SK-N-SH (cell line): ENCODE results near the gene BRWD1. TPM values are rescaled to one million over a fixed set of nuclear protein-coding genes. Genes with fewer than 3 reads are reported as not detected.

Experiments
- CTCF ChIA-PET: fragments of 300-600, 350-600 bp; formaldehyde crosslinking; extraction: SDS; loops from one replicate; lab custom pipeline; 2021; lab: Yijun Ruan, JAX
- POLR2A ChIA-PET: fragments of 350-600 bp; sonication (Branson Sonifier 250); formaldehyde crosslinking; extraction: SDS; loops from one replicate; lab custom pipeline; 2020; ENCODE audit warnings: antibody characterized with exemption, inconsistent platforms; lab: Yijun Ruan, JAX
- DNase-seq: peaks from one replicate; pipeline ENCODE4 v3.0.0; 2012
- H2AFZ ChIP-seq: fragments of 200-600 bp; sonication (generic); 2 replicates; pipeline ENCODE4 v1.8.1; 2016; ENCODE audit warnings: antibody characterized with exemption, mild to moderate bottlenecking, low read depth
- H3F3A ChIP-seq: fragments of 200-600 bp; sonication (generic); replicated peaks from 2 replicates; pipeline ENCODE3; 2016; ENCODE audit warnings: antibody characterized with exemption, mild to moderate bottlenecking; ENCODE audit not compliant: insufficient read depth
- H3K27ac ChIP-seq, 2 experiments: fragments of 200-500 bp in 1 of 2; fragments of 200-600 bp in 1 of 2; sonication (Bioruptor generic) in 1 of 2; sonication (generic), shearing (Covaris generic) in 1 of 2; 2 replicates each; pipeline versions ENCODE4 v1.5.1 to v1.6.1; 2014 to 2016; ENCODE audit warnings: low read depth in 2 of 2, inconsistent platforms in 1 of 2, low read length in 1 of 2, mild to moderate bottlenecking in 1 of 2, mixed read lengths in 1 of 2
- H3K27me3 ChIP-seq: fragments of 200-600 bp; sonication (generic), shearing (Covaris generic); 2 replicates; pipeline ENCODE4 v1.6.1; 2016; ENCODE audit warnings: mixed run types; ENCODE audit not compliant: insufficient read depth
- H3K36me3 ChIP-seq, 2 experiments: fragments of 200-500 bp in 1 of 2; fragments of 200-600 bp in 1 of 2; sonication (Bioruptor generic) in 1 of 2; sonication (generic) in 1 of 2; replicated peaks in 1 of 2; 2 replicates each; pipeline versions ENCODE3 to v1.5.1; 2014 to 2016; ENCODE audit warnings: low read length in 1 of 2, mild to moderate bottlenecking in 1 of 2; ENCODE audit not compliant: insufficient read depth in 2 of 2, control insufficient read depth in 1 of 2
- H3K4me1 ChIP-seq, 2 experiments: fragments of 200-500 bp in 1 of 2; fragments of 200-600 bp in 1 of 2; sonication (Bioruptor generic) in 1 of 2; sonication (generic), shearing (Covaris generic) in 1 of 2; 2 replicates each; pipeline versions ENCODE4 v1.5.1 to v1.6.1; 2014 to 2016; ENCODE audit warnings: low read depth in 1 of 2, low read length in 1 of 2, mixed run types in 1 of 2; ENCODE audit not compliant: insufficient read depth in 2 of 2, control insufficient read depth in 1 of 2
- H3K4me2 ChIP-seq: fragments of 200-600 bp; sonication (generic), shearing (Covaris generic); 2 replicates; pipeline ENCODE4 v1.6.1; 2017; ENCODE audit warnings: mixed run types
- H3K4me3 ChIP-seq, 2 experiments: fragments of 200-500 bp in 1 of 2; fragments of 200-600 bp in 1 of 2; sonication (Bioruptor generic) in 1 of 2; sonication (generic), shearing (Covaris generic) in 1 of 2; 2 replicates each; pipeline versions ENCODE4 v1.5.1 to v1.8.1; 2014 to 2016; ENCODE audit warnings: low read depth in 2 of 2, inconsistent platforms in 1 of 2, low read length in 1 of 2, mild to moderate bottlenecking in 1 of 2, mixed read lengths in 1 of 2, moderate library complexity in 1 of 2
- H3K79me2 ChIP-seq: fragments of 200-600 bp; sonication (generic); 2 replicates; pipeline ENCODE4 v1.8.1; 2017; ENCODE audit warnings: mild to moderate bottlenecking; ENCODE audit not compliant: insufficient read depth
- H3K9ac ChIP-seq: fragments of 200-600 bp; sonication (generic); 2 replicates; pipeline ENCODE4 v1.6.1; 2017; ENCODE audit warnings: mixed run types
- H3K9me2 ChIP-seq: fragments of 200-600 bp; sonication (generic); 2 replicates; pipeline ENCODE4 v1.6.1; 2017; ENCODE audit warnings: mixed run types
- H3K9me3 ChIP-seq: fragments of 200-600 bp; sonication (generic); 2 replicates; pipeline ENCODE4 v1.6.1; 2017; ENCODE audit warnings: mixed run types, mild to moderate bottlenecking, moderate library complexity
- H4K20me1 ChIP-seq: fragments of 200-600 bp; sonication (generic); 2 replicates; pipeline ENCODE4 v1.6.1; 2017; ENCODE audit warnings: mild to moderate bottlenecking, mixed run types; ENCODE audit not compliant: insufficient read depth
- CHD2 ChIP-seq: fragments of 150-350 bp; IDR thresholded peaks from 2 replicates; pipeline ENCODE4 v1.6.1; 2018; ENCODE audit warnings: low read length; ENCODE audit not compliant: partially characterized antibody
- ELF1 ChIP-seq: IDR thresholded peaks from 2 replicates; pipeline ENCODE4 v1.4.0; 2012
- EZH2phosphoT487 ChIP-seq: fragments of 200-600 bp; sonication (generic); IDR thresholded peaks from 2 replicates; pipeline ENCODE4 v1.6.1; 2017; ENCODE audit warnings: low read depth, mixed run types, mild to moderate bottlenecking, antibody characterized with exemption, moderate library complexity, borderline replicate concordance
- FOXJ3 ChIP-seq: sonication (generic); formaldehyde crosslinking; IDR thresholded peaks from 2 replicates; pipeline ENCODE4 v1.5.1; 2020; ENCODE audit warnings: mild to moderate bottlenecking, missing genetic modification reagents
- FOXM1 ChIP-seq: IDR thresholded peaks from 2 replicates; pipeline ENCODE4 v1.4.0; 2012; ENCODE audit warnings: low read depth, mild to moderate bottlenecking
- JUND ChIP-seq: IDR thresholded peaks from 2 replicates; pipeline ENCODE4 v1.4.0; 2012
- MEF2A ChIP-seq: IDR thresholded peaks from 2 replicates; pipeline ENCODE4 v1.4.0; 2012; ENCODE audit warnings: low read depth, borderline replicate concordance
- MXI1 ChIP-seq: IDR thresholded peaks from 2 replicates; pipeline ENCODE4 v1.6.1; 2012; ENCODE audit warnings: mild to moderate bottlenecking, low read depth, low read length, improper control_type of control experiment
- NFIC ChIP-seq: IDR thresholded peaks from 2 replicates; pipeline ENCODE4 v1.4.0; 2012; ENCODE audit warnings: borderline replicate concordance
- POLR2AphosphoS5 ChIP-seq: IDR thresholded peaks from 2 replicates; pipeline ENCODE4 v1.6.1; 2012; ENCODE audit warnings: low read depth, low read length
- RFX5 ChIP-seq: IDR thresholded peaks from 2 replicates; pipeline ENCODE4 v1.6.1; 2012; ENCODE audit warnings: mild to moderate bottlenecking, improper control_type of control experiment, low read length
- SIN3A ChIP-seq: IDR thresholded peaks from 2 replicates; pipeline ENCODE4 v1.6.1; 2012; ENCODE audit warnings: low read depth, mild to moderate bottlenecking, low read length, moderate library complexity, borderline replicate concordance
- WGBS: methylation state at CpG from one replicate; pipeline ENCODE4 v1.1.6; 2017; ENCODE audit warnings: low lambda C conversion rate; 5-methylcytosine and 5-hydroxymethylcytosine counted together
- polyA plus RNA-seq, 3 experiments: library from polyadenylated mRNA; depleted of rRNA; stranded (reverse); fragments of >200 nt; gene quantifications; 2 replicates each; pipeline ENCODE4 v1.2.3, GENCODE V29; 2012
- TF ChIP-seq, protein P1 (sequence below): fragments of 200-600 bp; sonication (generic); IDR thresholded peaks from 2 replicates; pipeline ENCODE4 v1.6.1; 2017; ENCODE audit warnings: antibody characterized with exemption, mild to moderate bottlenecking, moderate library complexity
- TF ChIP-seq, protein P2 (sequence below): IDR thresholded peaks from 2 replicates; pipeline ENCODE4 v1.4.0; 2012; ENCODE audit warnings: low read depth
- TF ChIP-seq, protein P3 (sequence below): IDR thresholded peaks from 2 replicates; pipeline ENCODE4 v1.6.1; 2012; ENCODE audit warnings: mild to moderate bottlenecking, low read depth, low read length, moderate library complexity

The BRWD1 gene
- polyA plus RNA-seq, 1 of the 3 experiments (the other 2 are of a cell fraction), result 7.9 TPM

DNA sequence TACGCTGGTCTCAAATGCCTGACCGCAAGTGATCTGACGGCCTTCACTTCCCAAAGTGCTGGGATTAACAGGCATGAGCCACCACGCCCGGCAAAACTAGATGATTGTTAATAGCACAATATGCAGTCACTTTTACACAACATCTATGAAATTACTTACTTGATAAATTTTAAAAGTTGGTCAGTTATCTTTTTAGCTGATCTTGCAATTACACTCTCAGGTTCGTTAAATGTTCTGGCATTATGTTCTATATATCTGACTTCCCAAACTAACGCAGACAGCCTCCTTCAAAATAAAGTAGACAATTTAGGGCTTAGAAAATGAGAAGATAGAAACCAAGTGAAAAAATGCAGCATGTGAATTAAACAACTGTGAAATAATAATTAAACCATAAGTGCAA, 98.4 kb downstream of the BRWD1 start:
- Histone ChIP-seq H3K4me1 (no peaks in the 10 kb centered on the region), H3K27me3 (no peaks in the 10 kb centered on the region), H3K9me2 (no peaks in the 10 kb centered on the region), H3K4me3 (no peak overlapping the region), H4K20me1 (no peaks in the 10 kb centered on the region), H3K9me3 (no peaks in the 10 kb centered on the region), H3K27ac (no peak overlapping the region), H3K4me2 (no peak overlapping the region), H3F3A (peaks cover 7% of the 10 kb centered on the region), H3K36me3 (peaks cover 73 to 83% of the 10 kb centered on the region in 2 experiments), H3K9ac (no peak overlapping the region), H2AFZ (no peak overlapping the region), H3K79me2 (no peaks in the 10 kb centered on the region)
- DNase-seq, result no peak
- CTCF ChIA-PET, result interaction anchor here (0.9 kb wide), 1 partner anchor 25 kb away, joined by 3 read pairs; no protein-coding TSS in a partner anchor
- WGBS, result 95% methylated on average over 7 of the region's 7 CpGs
- POLR2A ChIA-PET, result no interaction called here
- no peak for TF ChIP-seq NFIC
- TF ChIP-seq RFX5, result no peak
- TF ChIP-seq JUND, result no peak
- TF ChIP-seq EZH2phosphoT487, result no peak
- TF ChIP-seq MEF2A, result no peak
- TF ChIP-seq, protein P1, sequence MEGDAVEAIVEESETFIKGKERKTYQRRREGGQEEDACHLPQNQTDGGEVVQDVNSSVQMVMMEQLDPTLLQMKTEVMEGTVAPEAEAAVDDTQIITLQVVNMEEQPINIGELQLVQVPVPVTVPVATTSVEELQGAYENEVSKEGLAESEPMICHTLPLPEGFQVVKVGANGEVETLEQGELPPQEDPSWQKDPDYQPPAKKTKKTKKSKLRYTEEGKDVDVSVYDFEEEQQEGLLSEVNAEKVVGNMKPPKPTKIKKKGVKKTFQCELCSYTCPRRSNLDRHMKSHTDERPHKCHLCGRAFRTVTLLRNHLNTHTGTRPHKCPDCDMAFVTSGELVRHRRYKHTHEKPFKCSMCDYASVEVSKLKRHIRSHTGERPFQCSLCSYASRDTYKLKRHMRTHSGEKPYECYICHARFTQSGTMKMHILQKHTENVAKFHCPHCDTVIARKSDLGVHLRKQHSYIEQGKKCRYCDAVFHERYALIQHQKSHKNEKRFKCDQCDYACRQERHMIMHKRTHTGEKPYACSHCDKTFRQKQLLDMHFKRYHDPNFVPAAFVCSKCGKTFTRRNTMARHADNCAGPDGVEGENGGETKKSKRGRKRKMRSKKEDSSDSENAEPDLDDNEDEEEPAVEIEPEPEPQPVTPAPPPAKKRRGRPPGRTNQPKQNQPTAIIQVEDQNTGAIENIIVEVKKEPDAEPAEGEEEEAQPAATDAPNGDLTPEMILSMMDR, result no peak
- TF ChIP-seq, protein P2, sequence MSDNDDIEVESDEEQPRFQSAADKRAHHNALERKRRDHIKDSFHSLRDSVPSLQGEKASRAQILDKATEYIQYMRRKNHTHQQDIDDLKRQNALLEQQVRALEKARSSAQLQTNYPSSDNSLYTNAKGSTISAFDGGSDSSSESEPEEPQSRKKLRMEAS, result no peak
- no peak for TF ChIP-seq SIN3A
- no peak for TF ChIP-seq MXI1

DNA sequence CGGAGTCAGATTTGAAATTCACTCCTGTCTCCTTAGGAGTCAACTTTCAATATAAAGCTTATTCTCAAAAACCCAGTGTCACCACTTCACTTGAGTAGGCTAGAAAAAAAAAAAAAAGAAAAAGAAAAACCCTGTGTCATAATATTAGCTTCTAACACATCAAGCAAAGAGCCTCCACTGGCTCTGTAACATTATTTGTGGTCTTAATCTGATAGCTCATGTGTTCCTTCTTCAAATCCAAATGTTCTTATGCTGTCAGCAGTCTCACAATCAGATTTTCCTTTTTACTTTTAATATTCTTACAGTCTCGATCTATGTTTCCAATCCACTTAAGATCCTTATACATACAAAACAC, 104.1 kb downstream of the BRWD1 start:
- no peak overlapping the region for H2AFZ ChIP-seq
- no peak for DNase-seq
- no peaks in the 10 kb centered on the region for H3K27me3 ChIP-seq
- no peaks in the 10 kb centered on the region for H3F3A ChIP-seq
- H3K79me2 ChIP-seq, result no peaks in the 10 kb centered on the region
- H4K20me1 ChIP-seq, result no peaks in the 10 kb centered on the region
- CTCF ChIA-PET, result interaction anchor here (0.6 kb wide), 1 partner anchor 25 kb away, joined by 3 read pairs; no protein-coding TSS in a partner anchor
- H3K9ac ChIP-seq, result no peak overlapping the region
- H3K4me3 ChIP-seq, result no peak overlapping the region
- peaks cover 66 to 70% of the 10 kb centered on the region in 2 experiments for H3K36me3 ChIP-seq
- H3K4me2 ChIP-seq, result no peak overlapping the region
- POLR2A ChIA-PET, result no interaction called here
- no peak overlapping the region for H3K27ac ChIP-seq
- H3K4me1 ChIP-seq, result no peaks in the 10 kb centered on the region
- no peaks in the 10 kb centered on the region for H3K9me3 ChIP-seq
- WGBS, result 94% methylated on average over 2 of the region's 2 CpGs
- no peak for TF ChIP-seq CHD2
- TF ChIP-seq FOXM1, result no peak
- no peak for TF ChIP-seq ELF1
- no peak for TF ChIP-seq FOXJ3 (CRISPR knock-in tag)
- TF ChIP-seq, protein P3, sequence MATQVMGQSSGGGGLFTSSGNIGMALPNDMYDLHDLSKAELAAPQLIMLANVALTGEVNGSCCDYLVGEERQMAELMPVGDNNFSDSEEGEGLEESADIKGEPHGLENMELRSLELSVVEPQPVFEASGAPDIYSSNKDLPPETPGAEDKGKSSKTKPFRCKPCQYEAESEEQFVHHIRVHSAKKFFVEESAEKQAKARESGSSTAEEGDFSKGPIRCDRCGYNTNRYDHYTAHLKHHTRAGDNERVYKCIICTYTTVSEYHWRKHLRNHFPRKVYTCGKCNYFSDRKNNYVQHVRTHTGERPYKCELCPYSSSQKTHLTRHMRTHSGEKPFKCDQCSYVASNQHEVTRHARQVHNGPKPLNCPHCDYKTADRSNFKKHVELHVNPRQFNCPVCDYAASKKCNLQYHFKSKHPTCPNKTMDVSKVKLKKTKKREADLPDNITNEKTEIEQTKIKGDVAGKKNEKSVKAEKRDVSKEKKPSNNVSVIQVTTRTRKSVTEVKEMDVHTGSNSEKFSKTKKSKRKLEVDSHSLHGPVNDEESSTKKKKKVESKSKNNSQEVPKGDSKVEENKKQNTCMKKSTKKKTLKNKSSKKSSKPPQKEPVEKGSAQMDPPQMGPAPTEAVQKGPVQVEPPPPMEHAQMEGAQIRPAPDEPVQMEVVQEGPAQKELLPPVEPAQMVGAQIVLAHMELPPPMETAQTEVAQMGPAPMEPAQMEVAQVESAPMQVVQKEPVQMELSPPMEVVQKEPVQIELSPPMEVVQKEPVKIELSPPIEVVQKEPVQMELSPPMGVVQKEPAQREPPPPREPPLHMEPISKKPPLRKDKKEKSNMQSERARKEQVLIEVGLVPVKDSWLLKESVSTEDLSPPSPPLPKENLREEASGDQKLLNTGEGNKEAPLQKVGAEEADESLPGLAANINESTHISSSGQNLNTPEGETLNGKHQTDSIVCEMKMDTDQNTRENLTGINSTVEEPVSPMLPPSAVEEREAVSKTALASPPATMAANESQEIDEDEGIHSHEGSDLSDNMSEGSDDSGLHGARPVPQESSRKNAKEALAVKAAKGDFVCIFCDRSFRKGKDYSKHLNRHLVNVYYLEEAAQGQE, result no peak
- no peak for TF ChIP-seq RFX5
- no peak for TF ChIP-seq POLR2AphosphoS5
- H3K9me2 ChIP-seq, result no peaks in the 10 kb centered on the region
